OCI-LY3 (cell line): ENCODE measurements around the gene KTN1.
A peak's percentile ranks its signal among the peaks of the same experiment; 100 is the strongest.

ENCODE experiments used
- H2AFZ ChIP-seq: fragments of 200-600, 300-600 bp; shearing (Covaris generic); 2 replicates; pipeline ENCODE4 v1.6.0; 2014; ENCODE audit warnings: antibody characterized with exemption, low read depth, low read length
- H3K27ac ChIP-seq: fragments of 200-600, 300-600 bp; sonication (generic); 2 replicates; pipeline ENCODE4 v1.5.1; 2014; ENCODE audit warnings: mild to moderate bottlenecking, low read length, moderate library complexity, mixed read lengths
- H3K27me3 ChIP-seq: fragments of 200-600, 300-600 bp; sonication (generic); 2 replicates; pipeline ENCODE4 v1.6.1; 2014; ENCODE audit warnings: low read depth, low read length, mixed read lengths
- H3K36me3 ChIP-seq: fragments of 200-600, 300-600 bp; sonication (generic); replicated peaks from 2 replicates; pipeline ENCODE3; 2014; ENCODE audit warnings: low read depth, low read length, mixed read lengths
- H3K4me1 ChIP-seq: fragments of 300-600, 200-600 bp; sonication (generic); 2 replicates; pipeline ENCODE4 v1.6.1; 2014; ENCODE audit warnings: low read length, mixed read lengths
- H3K4me2 ChIP-seq: fragments of 200-600, 300-600 bp; sonication (generic); 2 replicates; pipeline ENCODE4 v1.6.1; 2014; ENCODE audit warnings: low read length, mixed read lengths
- H3K4me3 ChIP-seq: fragments of 300-600, 200-600 bp; sonication (generic); 2 replicates; pipeline ENCODE4 v1.5.1; 2014; ENCODE audit warnings: antibody characterized with exemption, mild to moderate bottlenecking, low read length, moderate library complexity
- H3K79me2 ChIP-seq: fragments of 300-600, 200-600 bp; shearing (Covaris generic); 2 replicates; pipeline ENCODE4 v1.6.1; 2014; ENCODE audit warnings: mild to moderate bottlenecking, low read length, mixed read lengths
- H3K9ac ChIP-seq: fragments of 300-600, 200-600 bp; shearing (Covaris generic); 2 replicates; pipeline ENCODE4 v1.6.0; 2014; ENCODE audit warnings: mild to moderate bottlenecking, low read length, moderate library complexity
- H3K9me3 ChIP-seq: fragments of 200-600, 300-600 bp; shearing (Covaris generic); 2 replicates; pipeline ENCODE4 v1.6.1; 2014; ENCODE audit warnings: low read length, mixed read lengths; ENCODE audit not compliant: insufficient read depth
- H4K20me1 ChIP-seq: fragments of 200-600, 300-600 bp; sonication (generic); 2 replicates; pipeline ENCODE4 v1.6.1; 2016; ENCODE audit warnings: low read length, mixed read lengths; ENCODE audit not compliant: insufficient read depth
- EZH2phosphoT487 ChIP-seq: fragments of 200-600 bp; shearing (Covaris generic); IDR thresholded peaks from 2 replicates; pipeline ENCODE4 v1.6.1; 2018; ENCODE audit warnings: antibody characterized with exemption, mixed run types, low read depth
- TF ChIP-seq, protein P1 (sequence below): fragments of 200-600, 300-600 bp; sonication (generic); IDR thresholded peaks from 2 replicates; pipeline ENCODE4 v1.5.1; 2014; ENCODE audit warnings: antibody characterized with exemption, low read length, low read depth

Gene KTN1

DNA sequence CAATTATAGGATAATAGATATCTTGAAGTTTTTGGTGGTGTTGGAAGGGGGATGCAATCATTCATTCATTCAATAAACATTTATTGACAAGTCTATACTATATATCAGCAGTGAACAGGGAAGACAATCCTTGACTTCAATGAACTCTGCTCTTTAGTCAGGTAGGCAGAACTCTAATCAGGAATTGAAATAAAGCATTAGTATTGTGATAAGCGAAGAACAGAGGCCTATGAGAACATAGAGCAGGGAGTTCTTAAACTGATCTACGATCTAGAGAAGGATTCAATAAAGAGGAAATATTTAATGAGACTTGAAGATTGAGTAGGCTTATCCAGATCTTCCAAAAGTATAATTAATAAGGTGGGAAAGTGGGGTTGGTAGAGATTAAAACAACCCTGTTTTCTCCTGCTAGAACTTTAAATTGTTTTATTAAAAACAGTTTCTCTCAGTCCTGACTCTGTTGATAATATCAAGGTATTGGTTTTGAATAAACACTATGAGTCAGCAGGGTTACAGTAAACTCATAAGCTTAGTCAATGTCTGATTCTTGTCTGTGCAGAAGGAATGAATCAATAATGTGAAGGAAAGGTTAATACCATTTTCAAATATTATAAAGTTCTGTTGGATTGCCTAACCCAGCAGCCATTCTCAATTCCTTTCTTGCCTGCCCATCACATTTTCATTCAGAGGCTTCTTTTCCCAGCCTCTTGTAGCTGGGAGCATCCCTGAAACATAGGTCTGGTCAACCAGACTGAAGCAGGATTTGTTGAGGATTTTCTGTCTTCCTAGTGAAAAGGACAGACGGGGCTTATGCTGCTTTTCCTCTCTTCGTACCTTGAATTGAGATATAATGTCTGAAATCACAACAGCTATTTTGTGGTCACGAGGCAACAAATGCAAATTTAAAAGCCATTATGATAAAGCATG, 38.9 kb upstream of the KTN1 start:
- no peak overlapping the region for H3K4me3 ChIP-seq
- H2AFZ ChIP-seq, result no peak overlapping the region
- TF ChIP-seq EZH2phosphoT487, result no peak
- TF ChIP-seq, protein P1, sequence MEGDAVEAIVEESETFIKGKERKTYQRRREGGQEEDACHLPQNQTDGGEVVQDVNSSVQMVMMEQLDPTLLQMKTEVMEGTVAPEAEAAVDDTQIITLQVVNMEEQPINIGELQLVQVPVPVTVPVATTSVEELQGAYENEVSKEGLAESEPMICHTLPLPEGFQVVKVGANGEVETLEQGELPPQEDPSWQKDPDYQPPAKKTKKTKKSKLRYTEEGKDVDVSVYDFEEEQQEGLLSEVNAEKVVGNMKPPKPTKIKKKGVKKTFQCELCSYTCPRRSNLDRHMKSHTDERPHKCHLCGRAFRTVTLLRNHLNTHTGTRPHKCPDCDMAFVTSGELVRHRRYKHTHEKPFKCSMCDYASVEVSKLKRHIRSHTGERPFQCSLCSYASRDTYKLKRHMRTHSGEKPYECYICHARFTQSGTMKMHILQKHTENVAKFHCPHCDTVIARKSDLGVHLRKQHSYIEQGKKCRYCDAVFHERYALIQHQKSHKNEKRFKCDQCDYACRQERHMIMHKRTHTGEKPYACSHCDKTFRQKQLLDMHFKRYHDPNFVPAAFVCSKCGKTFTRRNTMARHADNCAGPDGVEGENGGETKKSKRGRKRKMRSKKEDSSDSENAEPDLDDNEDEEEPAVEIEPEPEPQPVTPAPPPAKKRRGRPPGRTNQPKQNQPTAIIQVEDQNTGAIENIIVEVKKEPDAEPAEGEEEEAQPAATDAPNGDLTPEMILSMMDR, result no peak
- H3K9me3 ChIP-seq, result peaks cover 10% of the 10 kb centered on the region; the same call in 1 of the 2 replicates
- H3K4me1 ChIP-seq, result peaks cover 63% of the 10 kb centered on the region
- H4K20me1 ChIP-seq, result no peaks in the 10 kb centered on the region
- no peaks in the 10 kb centered on the region for H3K79me2 ChIP-seq
- no peak overlapping the region for H3K9ac ChIP-seq
- H3K36me3 ChIP-seq, result peaks cover 10% of the 10 kb centered on the region
- H3K27me3 ChIP-seq, result no peaks in the 10 kb centered on the region
- 0 out of 2 replicates have a peak overlapping the region, but pooled peaks have one; percentile 62 for H3K4me2 ChIP-seq
- no peak overlapping the region for H3K27ac ChIP-seq

DNA sequence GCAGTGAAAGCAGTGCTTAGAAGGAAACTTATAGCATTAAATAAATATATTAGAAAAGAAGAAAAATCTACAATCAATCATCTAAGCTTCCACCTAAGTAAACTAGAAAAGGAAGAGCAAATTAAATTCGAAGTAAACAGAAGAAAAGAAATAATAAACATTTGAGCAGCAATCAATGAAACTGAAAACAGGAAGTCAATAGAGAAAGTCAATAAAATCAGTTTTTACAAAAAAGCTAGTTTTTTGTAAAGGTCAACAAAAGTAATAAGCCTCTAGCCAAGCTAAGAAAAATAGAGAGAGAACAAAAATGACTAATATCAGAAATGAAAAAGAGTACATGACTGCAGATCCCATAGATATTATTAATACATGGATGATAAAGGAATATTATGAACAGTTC, 34.2 kb upstream of the KTN1 start:
- TF ChIP-seq, protein P1, result no peak
- no peak for TF ChIP-seq EZH2phosphoT487
- Histone ChIP-seq H3K27ac (peak overlapping the region; percentile 95), H3K4me1 (peaks cover 71% of the 10 kb centered on the region), H3K79me2 (no peaks in the 10 kb centered on the region), H3K36me3 (peaks cover 5% of the 10 kb centered on the region), H3K27me3 (no peaks in the 10 kb centered on the region), H3K4me2 (peak overlapping the region; percentile 75), H3K9ac (peak overlapping the region; percentile 66), H3K4me3 (peak overlapping the region; percentile 64), H2AFZ (no peak overlapping the region), H3K9me3 (0 out of 2 replicates have a peak, but pooled peaks cover 3% of the 10 kb centered on the region), H4K20me1 (no peaks in the 10 kb centered on the region)

DNA sequence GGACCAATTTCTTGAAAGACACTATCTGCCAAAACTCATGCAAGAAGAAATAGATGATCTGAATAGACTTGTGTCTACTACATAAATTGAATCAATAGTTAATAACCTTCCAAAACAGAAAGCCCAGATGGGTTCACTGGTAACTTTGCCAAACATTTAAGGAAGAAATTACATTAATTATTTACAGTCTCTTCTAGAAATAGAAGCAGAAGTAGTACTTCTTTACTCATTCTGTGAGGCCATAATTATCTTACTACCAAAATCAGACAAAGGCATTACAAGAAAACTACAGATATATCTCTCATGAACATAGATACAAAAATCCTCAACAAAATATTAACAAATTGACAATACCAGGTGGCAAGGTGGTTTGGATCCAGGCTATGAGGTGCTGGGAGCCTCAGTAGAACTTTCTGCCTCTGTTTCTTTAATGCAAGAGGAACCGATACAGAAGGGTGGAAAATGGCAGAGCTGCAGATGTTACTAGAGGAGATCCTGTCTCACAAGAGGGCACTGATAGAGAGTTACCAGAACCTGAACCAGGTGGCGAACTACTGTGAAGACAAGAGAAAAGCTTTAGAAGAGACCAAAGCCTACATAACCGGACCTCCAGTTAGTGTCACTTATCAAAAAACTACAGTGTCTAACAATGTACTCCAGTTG, 33.7 kb upstream of the KTN1 start:
- TF ChIP-seq EZH2phosphoT487, result no peak
- TF ChIP-seq, protein P1, result no peak
- H3K79me2 ChIP-seq, result no peaks in the 10 kb centered on the region
- H4K20me1 ChIP-seq, result no peaks in the 10 kb centered on the region
- H3K4me3 ChIP-seq, result peak overlapping the region; percentile 64
- peak overlapping the region; percentile 75 for H3K4me2 ChIP-seq
- no peaks in the 10 kb centered on the region for H3K27me3 ChIP-seq
- peak overlapping the region; percentile 95 for H3K27ac ChIP-seq
- H3K9me3 ChIP-seq, result 0 out of 2 replicates have a peak, but pooled peaks cover 3% of the 10 kb centered on the region
- peak overlapping the region; percentile 66 for H3K9ac ChIP-seq
- 0 out of 2 replicates have a peak overlapping the region, but pooled peaks have one; percentile 8 for H2AFZ ChIP-seq
- peaks cover 5% of the 10 kb centered on the region for H3K36me3 ChIP-seq
- peaks cover 66% of the 10 kb centered on the region for H3K4me1 ChIP-seq
